Suprapubic skin (tissue), 3 donors: ENCODE measurements around the gene KRTAP17-1.

ENCODE experiments used
- EP300 ChIP-seq: sonication (generic); formaldehyde crosslinking; IDR thresholded peaks from one replicate; pipeline ENCODE4 v1.6.1; 2017; ENCODE audit warnings: antibody characterized with exemption
- POLR2A ChIP-seq, 2 donors: fragments of 450-650 bp; IDR thresholded peaks; one replicate each; pipeline ENCODE4 v1.6.1; 2017; ENCODE audit warnings: antibody characterized with exemption in 2 of 2, mild to moderate bottlenecking in 2 of 2, moderate library complexity in 2 of 2
- TF ChIP-seq, protein P1 (sequence below), 2 donors: fragments of 200-600 bp in 1 of 2; fragments of 450-650 bp in 1 of 2; sonication (generic) in 1 of 2; IDR thresholded peaks; one replicate each; pipeline ENCODE4 v1.5.1; 2016 to 2019; ENCODE audit warnings: antibody characterized with exemption in 2 of 2, mild to moderate bottlenecking in 1 of 2, moderate library complexity in 1 of 2

DNA sequence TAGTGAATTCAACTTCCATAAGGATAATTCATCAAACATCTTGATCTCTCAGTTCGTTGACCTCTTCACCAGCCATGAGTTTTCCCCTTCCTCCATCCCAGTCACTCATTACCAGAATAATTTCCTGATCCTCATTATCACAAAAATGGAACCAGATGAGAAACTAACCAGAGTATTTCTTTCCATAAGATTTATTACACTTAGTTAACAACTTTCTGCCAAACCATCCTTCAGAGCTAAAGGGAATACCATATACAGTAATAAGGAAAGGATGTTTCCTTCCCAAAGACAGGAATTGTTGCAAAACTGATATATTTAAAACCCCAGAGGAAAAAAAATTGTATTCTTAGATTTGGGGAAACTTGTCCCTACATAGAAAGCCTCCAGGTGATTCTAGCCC, 21.5 kb downstream of the KRTAP17-1 start:
- TF ChIP-seq, protein P1, sequence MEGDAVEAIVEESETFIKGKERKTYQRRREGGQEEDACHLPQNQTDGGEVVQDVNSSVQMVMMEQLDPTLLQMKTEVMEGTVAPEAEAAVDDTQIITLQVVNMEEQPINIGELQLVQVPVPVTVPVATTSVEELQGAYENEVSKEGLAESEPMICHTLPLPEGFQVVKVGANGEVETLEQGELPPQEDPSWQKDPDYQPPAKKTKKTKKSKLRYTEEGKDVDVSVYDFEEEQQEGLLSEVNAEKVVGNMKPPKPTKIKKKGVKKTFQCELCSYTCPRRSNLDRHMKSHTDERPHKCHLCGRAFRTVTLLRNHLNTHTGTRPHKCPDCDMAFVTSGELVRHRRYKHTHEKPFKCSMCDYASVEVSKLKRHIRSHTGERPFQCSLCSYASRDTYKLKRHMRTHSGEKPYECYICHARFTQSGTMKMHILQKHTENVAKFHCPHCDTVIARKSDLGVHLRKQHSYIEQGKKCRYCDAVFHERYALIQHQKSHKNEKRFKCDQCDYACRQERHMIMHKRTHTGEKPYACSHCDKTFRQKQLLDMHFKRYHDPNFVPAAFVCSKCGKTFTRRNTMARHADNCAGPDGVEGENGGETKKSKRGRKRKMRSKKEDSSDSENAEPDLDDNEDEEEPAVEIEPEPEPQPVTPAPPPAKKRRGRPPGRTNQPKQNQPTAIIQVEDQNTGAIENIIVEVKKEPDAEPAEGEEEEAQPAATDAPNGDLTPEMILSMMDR (IDR thresholded peaks at IDR 0.05) = no peak
- TF ChIP-seq POLR2A (IDR thresholded peaks at IDR 0.05) (no peak), EP300 (no peak)
